Adrenal gland (tissue), 12 donors: ENCODE results near the gene ACAD11. TPM values are rescaled to one million over a fixed set of nuclear protein-coding genes. Genes with fewer than 3 reads are reported as not detected.

Experiments
- DNase-seq, 7 donors: peaks; one replicate each; pipeline ENCODE4 v3.0.0-alpha.2; 2019 to 2020
- H3K27ac ChIP-seq, 5 donors: fragments of 200-600 bp; sonication (generic) in 4 of 5; 1 replicate in 3 of 5; 2 replicates in 2 of 5; pipeline versions ENCODE4 v1.5.1 to v1.8.0; 2016 to 2020; ENCODE audit warnings: mild to moderate bottlenecking in 1 of 5
- H3K27me3 ChIP-seq: fragments of 200-600 bp; 2 replicates; pipeline ENCODE4 v1.8.0; 2021
- H3K36me3 ChIP-seq, 2 donors: fragments of 200-600 bp; replicated peaks in 1 of 2; 1 replicate in 1 of 2; 2 replicates in 1 of 2; pipeline versions ENCODE4 v1.5.1 to v1.8.0; 2018 to 2022
- H3K4me1 ChIP-seq, 2 donors: fragments of 200-600 bp; replicated peaks in 1 of 2; 1 replicate in 1 of 2; 2 replicates in 1 of 2; pipeline versions ENCODE4 v1.5.1 to v1.8.0; 2018 to 2021
- H3K4me3 ChIP-seq, 4 donors: fragments of 200-600 bp; sonication (generic) in 3 of 4; one replicate each; pipeline ENCODE4 v1.5.1; 2016 to 2018
- H3K9me3 ChIP-seq, 3 donors: fragments of 200-600 bp; sonication (generic) in 1 of 3; replicated peaks in 1 of 3; 1 replicate in 2 of 3; 2 replicates in 1 of 3; pipeline versions ENCODE4 v1.5.1 to v1.8.0; 2016 to 2021
- CTCF ChIP-seq, 6 experiments: fragments of 450-650 bp in 4 of 6; fragments of 200-600 bp in 2 of 6; sonication (generic) in 1 of 6; IDR thresholded peaks; 1 replicate in 5 of 6; 2 replicates in 1 of 6; pipeline versions ENCODE4 v1.5.1 to v1.8.0; 2016 to 2021; ENCODE audit warnings: antibody characterized with exemption in 6 of 6, mild to moderate bottlenecking in 2 of 6, moderate library complexity in 1 of 6
- POLR2A ChIP-seq, 2 donors: fragments of 450-650 bp; IDR thresholded peaks; one replicate each; pipeline ENCODE4 v1.6.1; 2017; ENCODE audit warnings: antibody characterized with exemption in 2 of 2, mild to moderate bottlenecking in 2 of 2, moderate library complexity in 1 of 2
- WGBS, 4 donors: extraction: QIAGEN DNeasy Blood & Tissue Kit in 2 of 4; methylation state at CpG; one replicate each; pipeline versions ENCODE4 v1.1.5 to v1.1.7; 2013 to 2017; 5-methylcytosine and 5-hydroxymethylcytosine counted together
- intact Hi-C, 2 donors: fragments of 100-400 bp; cut with DNase I; formaldehyde crosslinking; loops; one replicate each; pipeline versions ENCODE4 v1.14.1 to v1.15.0; 2022 to 2023
- polyA plus RNA-seq, 3 donors: library from polyadenylated mRNA; stranded (reverse); fragments of 200-250 nt in 2 of 3; fragments of 350-450 nt in 1 of 3; fragmentation: Illumina TruSeq in 1 of 3; extraction: RNeasy Lipid Tissue Mini Kit (QIAGEN cat#74804) in 1 of 3; gene quantifications; one replicate each; pipeline ENCODE4 v1.2.3, GENCODE V29; 2013 to 2014
- total RNA-seq, 9 donors: library from RNA; depleted of rRNA in 4 of 9; stranded (reverse); fragments of >200 nt in 4 of 9; fragments of 120-200 nt in 1 of 9; fragmentation: NEBNext Ultra II Directional in 1 of 9; extraction: Animal tissue kit (Norgen Biotek cat#: 25700) in 1 of 9; gene quantifications; one replicate each; pipeline versions ENCODE4 v1.1.0 to v1.2.4, GENCODE V29; 2013 to 2023
- donor health status: healthy with polysubstance abuse.
- donor health status: Bipolar disorder and iron deficiency.
- donor health status: DM: yes; HTN: yes; CAD: no.
- donor health status: DM: no; HTN: no; CAD: no.
- donor health status: DM: no; HTN: no; CAD: no.
- donor health status: DM: yes; HTN: yes; CAD: no.

The ACAD11 gene
- total and polyA plus RNA-seq, 12 donors, result 13.6 to 59.1 (median 25.6) TPM

- TF ChIP-seq POLR2A (IDR thresholded peaks at IDR 0.05), result no peak
- no peak for TF ChIP-seq CTCF (IDR thresholded peaks at IDR 0.05)
- Histone ChIP-seq H3K36me3 (peaks cover 0 to 17% of the 10 kb centered on the region in 2 donors), H3K9me3 (no peaks in the 10 kb centered on the region), H3K27me3 (no peaks in the 10 kb centered on the region), H3K27ac (peak overlapping the region in 2 of 5 donors; percentile 31 to 33), H3K4me1 (peaks cover 5 to 9% of the 10 kb centered on the region in 2 donors), H3K4me3 (no peak overlapping the region)
- intact Hi-C loops, result no loop called here
- no peak for DNase-seq
- WGBS, 4 donors, result 46 to 55% (median 50%) methylated on average over 2 of the region's 2 CpGs
Measured at GRCh38 chr3:132543011-132543739, 116.4 kb downstream of the ACAD11 start.

GRCh38 chr3:132542577-132542976 is 117.0 kb downstream of the ACAD11 start:
- H3K27me3 ChIP-seq, result no peaks in the 10 kb centered on the region
- peak overlapping the region in 1 of 5 donors; percentile 31 for H3K27ac ChIP-seq
- H3K9me3 ChIP-seq, result no peaks in the 10 kb centered on the region
- peaks cover 0 to 23% of the 10 kb centered on the region in 2 donors for H3K36me3 ChIP-seq
- intact Hi-C loops, result no loop called here
- no peak overlapping the region for H3K4me3 ChIP-seq
- TF ChIP-seq POLR2A (IDR thresholded peaks at IDR 0.05), result no peak
- no peak for TF ChIP-seq CTCF (IDR thresholded peaks at IDR 0.05)
- H3K4me1 ChIP-seq, result peaks cover 5 to 9% of the 10 kb centered on the region in 2 donors
- no peak for DNase-seq
- WGBS, 4 donors, result 61 to 68% (median 63%) methylated on average over 2 of the region's 2 CpGs

GRCh38 chr3:132539681-132540080 is 119.9 kb downstream of the ACAD11 start:
- no peaks in the 10 kb centered on the region for H3K9me3 ChIP-seq
- intact Hi-C loops, result loop anchor here in 1 of 2 donors (5.0 kb wide), 1 partner anchor 103 kb away; no protein-coding TSS in a partner anchor
- peaks cover 5 to 9% of the 10 kb centered on the region in 2 donors for H3K4me1 ChIP-seq
- 71 to 94% (median 72%) methylated on average over 3 of the region's 3 CpGs for WGBS, 4 donors
- H3K4me3 ChIP-seq, result no peak overlapping the region
- no peak overlapping the region for H3K27ac ChIP-seq
- peaks cover 0 to 26% of the 10 kb centered on the region in 2 donors for H3K36me3 ChIP-seq
- DNase-seq, result no peak
- TF ChIP-seq POLR2A (IDR thresholded peaks at IDR 0.05), result no peak
- TF ChIP-seq CTCF (IDR thresholded peaks at IDR 0.05), result no peak
- no peaks in the 10 kb centered on the region for H3K27me3 ChIP-seq

- intact Hi-C loops, result loop anchor here in 1 of 2 donors (5.0 kb wide), 1 partner anchor 104 kb away; no protein-coding TSS in a partner anchor
- Histone ChIP-seq H3K27me3 (no peaks in the 10 kb centered on the region), H3K4me1 (peaks cover under 1 to 5% of the 10 kb centered on the region in 2 donors), H3K4me3 (no peak overlapping the region), H3K36me3 (peaks cover 0 to 26% of the 10 kb centered on the region in 2 donors), H3K9me3 (no peaks in the 10 kb centered on the region), H3K27ac (no peak overlapping the region)
- peak in 1 of 7 donors; percentile 24 for DNase-seq
- 46 to 65% (median 49%) methylated on average over 5 of the region's 5 CpGs for WGBS, 4 donors
- TF ChIP-seq POLR2A (IDR thresholded peaks at IDR 0.05) (no peak), CTCF (IDR thresholded peaks at IDR 0.05) (no peak)
Measured at GRCh38 chr3:132538072-132538471, 121.5 kb downstream of the ACAD11 start.
